ENCODE results near the gene CLASP1. TPM values are rescaled to one million over a fixed set of nuclear protein-coding genes. Genes with fewer than 3 reads are reported as not detected.

CLASP1 gene
- total and polyA plus RNA-seq, 11 donors, result 16.0 to 84.5 (median 60.2) TPM

- intact Hi-C loops (cut with DNase I), result no loop called here
- H3K4me1 ChIP-seq, result peaks cover 0 to 75% (median 33%) of the 10 kb centered on the region in 12 donors
- DNase-seq (no peak), ATAC-seq (no peak)
- H3K27ac ChIP-seq, result no peak overlapping the region
- H3K36me3 ChIP-seq, result peaks cover 0 to 10% (median 0%) of the 10 kb centered on the region in 9 donors
- H3K4me3 ChIP-seq, result no peak overlapping the region
- WGBS, 4 donors, result 82 to 95% (median 90%) methylated on average over 2 of the region's 2 CpGs
- no peaks in the 10 kb centered on the region for H3K9me3 ChIP-seq
- H3K27me3 ChIP-seq, result no peaks in the 10 kb centered on the region
- TF ChIP-seq, protein P1, sequence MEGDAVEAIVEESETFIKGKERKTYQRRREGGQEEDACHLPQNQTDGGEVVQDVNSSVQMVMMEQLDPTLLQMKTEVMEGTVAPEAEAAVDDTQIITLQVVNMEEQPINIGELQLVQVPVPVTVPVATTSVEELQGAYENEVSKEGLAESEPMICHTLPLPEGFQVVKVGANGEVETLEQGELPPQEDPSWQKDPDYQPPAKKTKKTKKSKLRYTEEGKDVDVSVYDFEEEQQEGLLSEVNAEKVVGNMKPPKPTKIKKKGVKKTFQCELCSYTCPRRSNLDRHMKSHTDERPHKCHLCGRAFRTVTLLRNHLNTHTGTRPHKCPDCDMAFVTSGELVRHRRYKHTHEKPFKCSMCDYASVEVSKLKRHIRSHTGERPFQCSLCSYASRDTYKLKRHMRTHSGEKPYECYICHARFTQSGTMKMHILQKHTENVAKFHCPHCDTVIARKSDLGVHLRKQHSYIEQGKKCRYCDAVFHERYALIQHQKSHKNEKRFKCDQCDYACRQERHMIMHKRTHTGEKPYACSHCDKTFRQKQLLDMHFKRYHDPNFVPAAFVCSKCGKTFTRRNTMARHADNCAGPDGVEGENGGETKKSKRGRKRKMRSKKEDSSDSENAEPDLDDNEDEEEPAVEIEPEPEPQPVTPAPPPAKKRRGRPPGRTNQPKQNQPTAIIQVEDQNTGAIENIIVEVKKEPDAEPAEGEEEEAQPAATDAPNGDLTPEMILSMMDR (IDR thresholded peaks at IDR 0.05), result no peak
- TF ChIP-seq POLR2A (IDR thresholded peaks at IDR 0.05), result no peak
Observed at GRCh38 chr2:121483846-121484245, 165.4 kb downstream of the CLASP1 start.

DNA sequence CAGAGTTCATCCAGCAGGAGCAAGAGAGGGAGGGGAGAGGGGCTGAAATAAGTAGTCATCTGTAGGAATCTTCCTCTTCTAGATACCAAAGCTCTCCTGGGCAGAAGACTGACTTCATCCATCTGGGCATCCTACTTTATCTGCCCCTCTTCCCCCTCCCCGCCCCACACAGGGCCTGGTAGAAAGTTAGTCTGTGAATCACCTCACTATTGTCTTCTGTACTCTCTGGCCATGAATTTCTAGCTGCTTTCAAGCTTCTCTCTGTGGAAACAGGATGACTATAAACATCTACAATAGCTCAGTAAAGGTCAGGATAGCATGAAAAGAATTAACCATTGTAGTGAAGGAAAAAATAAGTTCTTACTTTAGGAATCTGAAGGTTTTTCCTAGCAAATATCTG is 166.2 kb downstream of the CLASP1 start:
- intact Hi-C loops (cut with DNase I), result no loop called here
- Histone ChIP-seq H3K27me3 (no peaks in the 10 kb centered on the region), H3K27ac (no peak overlapping the region), H3K36me3 (peaks cover 0 to 10% (median 0%) of the 10 kb centered on the region in 9 donors), H3K4me3 (no peak overlapping the region), H3K4me1 (peaks cover 0 to 68% (median 32%) of the 10 kb centered on the region in 12 donors), H3K9me3 (no peaks in the 10 kb centered on the region)
- ATAC-seq, result no peak
- TF ChIP-seq POLR2A (IDR thresholded peaks at IDR 0.05), result no peak
- TF ChIP-seq, protein P1 (IDR thresholded peaks at IDR 0.05), result no peak
- no peak for DNase-seq
- 94 to 100% (median 95%) methylated on average over 1 of the region's 1 CpG for WGBS, 4 donors

GRCh38 chr2:121480826-121481225 is 168.4 kb downstream of the CLASP1 start:
- intact Hi-C loops (cut with DNase I), result no loop called here
- TF ChIP-seq, protein P1 (IDR thresholded peaks at IDR 0.05), result no peak
- no peak for TF ChIP-seq POLR2A (IDR thresholded peaks at IDR 0.05)
- ATAC-seq (peak in 3 of 4 donors; percentile 18 to 48 (median 37)), DNase-seq (peak in 1 of 5 donors; percentile 37)
- WGBS, 4 donors, result 18 to 25% (median 22%) methylated on average over 5 of the region's 5 CpGs
- Histone ChIP-seq H3K4me3 (no peak overlapping the region), H3K9me3 (no peaks in the 10 kb centered on the region), H3K27ac (no peak overlapping the region), H3K36me3 (peaks cover 0 to 10% (median 0%) of the 10 kb centered on the region in 9 donors), H3K27me3 (no peaks in the 10 kb centered on the region), H3K4me1 (peaks cover 0 to 68% (median 43%) of the 10 kb centered on the region in 12 donors)

GRCh38 chr2:121479882-121480522 is 169.3 kb downstream of the CLASP1 start:
- ATAC-seq, result peak; percentile 31 to 62 (median 46)
- intact Hi-C loops (cut with DNase I), result loop anchor here in 1 of 10 donors (5.0 kb wide), 1 partner anchor 47 kb away; no protein-coding TSS in a partner anchor
- Histone ChIP-seq H3K4me3 (no peak overlapping the region), H3K9me3 (no peaks in the 10 kb centered on the region), H3K27ac (peak overlapping the region in 5 of 12 donors; percentile 9 to 38 (median 26)), H3K27me3 (no peaks in the 10 kb centered on the region), H3K4me1 (peaks cover 0 to 70% (median 43%) of the 10 kb centered on the region in 12 donors), H3K36me3 (peaks cover 0 to 10% (median 0%) of the 10 kb centered on the region in 9 donors)
- TF ChIP-seq, protein P1 (IDR thresholded peaks at IDR 0.05), result peak in 3 of 12 donors; percentile 10 to 18 (median 16)
- no peak for TF ChIP-seq POLR2A (IDR thresholded peaks at IDR 0.05)
- DNase-seq, result no peak
- 41 to 56% (median 47%) methylated on average over 8 of the region's 8 CpGs for WGBS, 4 donors

All from heart left ventricle (tissue), 16 donors.